Neural crest cell (in vitro differentiated cells): Measurements from ENCODE around the gene MAGEA4. TPM values are rescaled to one million over a fixed set of nuclear protein-coding genes. Genes with fewer than 3 reads are reported as not detected.

Experiments used
- DNase-seq: peaks from one replicate; pipeline ENCODE4 v3.0.0; 2021; ENCODE audit warnings: low read depth, mixed read lengths, low spot score
- H3K27ac Mint-ChIP-seq: one replicate; pipeline ENCODE4 v1.8.0; 2021; ENCODE audit warnings: mild to moderate bottlenecking, mixed read lengths; ENCODE audit not compliant: unreplicated experiment
- H3K27me3 Mint-ChIP-seq: 2 replicates; pipeline ENCODE4 v1.8.0; 2021; ENCODE audit warnings: low read depth, mild to moderate bottlenecking, mixed read lengths
- H3K36me3 Mint-ChIP-seq: 2 replicates; pipeline ENCODE4 v1.8.0; 2021; ENCODE audit warnings: low read depth, mild to moderate bottlenecking, mixed read lengths
- H3K4me1 Mint-ChIP-seq: 2 replicates; pipeline ENCODE4 v1.8.0; 2021; ENCODE audit warnings: mixed read lengths
- H3K4me3 Mint-ChIP-seq: one replicate; pipeline ENCODE4 v1.8.0; 2021; ENCODE audit warnings: mild to moderate bottlenecking, mixed read lengths
- H3K9me3 Mint-ChIP-seq: 2 replicates; pipeline ENCODE4 v1.8.0; 2021; ENCODE audit warnings: mixed read lengths
- total RNA-seq: library from RNA; stranded (reverse); gene quantifications from 2 replicates; pipeline ENCODE4 v1.2.1, GENCODE V29; 2021
- TF ChIP-seq, protein P1 (sequence below): fragments of 200-600 bp; sonication (generic); conservative IDR thresholded peaks from 2 replicates; pipeline ENCODE4 v1.5.0; 2021; ENCODE audit warnings: antibody characterized with exemption, mild to moderate bottlenecking

Gene MAGEA4
- total RNA-seq, 1 donor from 2014 or later, result not detected

DNA sequence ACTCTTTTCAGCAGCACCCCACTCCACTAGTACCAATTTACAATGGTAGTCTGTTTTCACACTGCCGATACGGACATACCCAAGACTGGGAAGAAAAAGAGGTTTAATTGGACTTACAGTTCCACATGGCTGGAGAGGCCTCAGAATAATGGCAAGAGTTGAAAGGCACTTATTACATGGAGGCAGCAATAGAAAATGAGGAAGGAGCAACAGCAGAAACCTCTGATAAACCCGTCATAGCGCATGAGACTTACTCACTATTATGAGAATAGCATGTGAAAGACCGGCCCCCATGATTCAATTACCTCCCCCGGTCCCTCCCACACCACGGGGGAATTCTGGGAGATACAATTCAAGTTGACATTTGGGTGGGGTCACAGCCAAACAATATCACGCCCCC, 34.1 kb upstream of the MAGEA4 start:
- Mint-ChIP-seq H3K4me1 (no peaks in the 10 kb centered on the region), H3K27me3 (no peaks in the 10 kb centered on the region), H3K27ac (no peak overlapping the region), H3K9me3 (peaks cover 10% of the 10 kb centered on the region), H3K36me3 (no peaks in the 10 kb centered on the region), H3K4me3 (no peak overlapping the region)
- TF ChIP-seq, protein P1, sequence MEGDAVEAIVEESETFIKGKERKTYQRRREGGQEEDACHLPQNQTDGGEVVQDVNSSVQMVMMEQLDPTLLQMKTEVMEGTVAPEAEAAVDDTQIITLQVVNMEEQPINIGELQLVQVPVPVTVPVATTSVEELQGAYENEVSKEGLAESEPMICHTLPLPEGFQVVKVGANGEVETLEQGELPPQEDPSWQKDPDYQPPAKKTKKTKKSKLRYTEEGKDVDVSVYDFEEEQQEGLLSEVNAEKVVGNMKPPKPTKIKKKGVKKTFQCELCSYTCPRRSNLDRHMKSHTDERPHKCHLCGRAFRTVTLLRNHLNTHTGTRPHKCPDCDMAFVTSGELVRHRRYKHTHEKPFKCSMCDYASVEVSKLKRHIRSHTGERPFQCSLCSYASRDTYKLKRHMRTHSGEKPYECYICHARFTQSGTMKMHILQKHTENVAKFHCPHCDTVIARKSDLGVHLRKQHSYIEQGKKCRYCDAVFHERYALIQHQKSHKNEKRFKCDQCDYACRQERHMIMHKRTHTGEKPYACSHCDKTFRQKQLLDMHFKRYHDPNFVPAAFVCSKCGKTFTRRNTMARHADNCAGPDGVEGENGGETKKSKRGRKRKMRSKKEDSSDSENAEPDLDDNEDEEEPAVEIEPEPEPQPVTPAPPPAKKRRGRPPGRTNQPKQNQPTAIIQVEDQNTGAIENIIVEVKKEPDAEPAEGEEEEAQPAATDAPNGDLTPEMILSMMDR, result no peak
- no peak for DNase-seq

DNA sequence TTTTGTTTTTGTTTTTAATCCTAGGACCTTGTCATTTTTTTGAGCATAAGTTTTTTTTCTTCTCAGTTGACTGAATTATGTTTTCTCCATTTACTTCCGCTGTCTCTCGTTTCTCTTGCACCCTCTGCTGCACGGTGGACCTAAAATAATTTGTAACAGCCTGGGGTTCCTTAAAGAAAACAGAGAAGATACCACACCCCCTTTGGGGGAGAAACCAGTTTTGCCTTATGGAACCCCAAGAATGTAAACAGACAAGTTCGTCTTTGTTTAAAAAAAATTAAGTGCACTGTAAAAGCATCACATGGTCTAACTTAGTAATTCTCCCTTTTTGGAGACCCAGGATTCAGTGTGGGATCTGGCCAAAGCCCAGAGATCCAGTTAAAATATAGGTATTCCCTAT, 32.8 kb upstream of the MAGEA4 start:
- Mint-ChIP-seq H3K27ac (no peak overlapping the region), H3K4me1 (no peaks in the 10 kb centered on the region), H3K36me3 (no peaks in the 10 kb centered on the region), H3K27me3 (no peaks in the 10 kb centered on the region), H3K9me3 (peaks cover 10% of the 10 kb centered on the region), H3K4me3 (no peak overlapping the region)
- no peak for DNase-seq
- TF ChIP-seq, protein P1, result no peak

DNA sequence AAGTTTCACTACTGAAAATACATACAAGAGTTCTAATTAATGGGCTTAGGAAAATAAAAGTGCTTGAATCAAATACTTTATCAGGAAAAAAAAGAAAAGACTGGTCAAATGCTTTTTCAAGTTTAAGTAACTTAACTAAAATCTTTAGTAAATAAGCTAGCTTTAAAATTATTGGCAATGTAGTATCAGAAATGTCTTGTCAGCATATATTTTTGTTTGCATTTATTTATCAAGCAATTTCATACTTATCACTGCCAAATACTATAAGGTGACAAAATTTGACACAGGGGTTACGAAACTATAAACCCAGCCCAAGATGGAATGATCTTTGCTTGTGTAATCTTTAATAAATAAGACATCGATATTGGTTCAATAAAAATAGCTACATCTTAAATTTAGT, 31.8 kb upstream of the MAGEA4 start:
- Mint-ChIP-seq H3K9me3 (peaks cover 8% of the 10 kb centered on the region), H3K27ac (no peak overlapping the region), H3K4me3 (no peak overlapping the region), H3K36me3 (no peaks in the 10 kb centered on the region), H3K4me1 (no peaks in the 10 kb centered on the region), H3K27me3 (no peaks in the 10 kb centered on the region)
- TF ChIP-seq, protein P1, result no peak
- DNase-seq, result no peak

DNA sequence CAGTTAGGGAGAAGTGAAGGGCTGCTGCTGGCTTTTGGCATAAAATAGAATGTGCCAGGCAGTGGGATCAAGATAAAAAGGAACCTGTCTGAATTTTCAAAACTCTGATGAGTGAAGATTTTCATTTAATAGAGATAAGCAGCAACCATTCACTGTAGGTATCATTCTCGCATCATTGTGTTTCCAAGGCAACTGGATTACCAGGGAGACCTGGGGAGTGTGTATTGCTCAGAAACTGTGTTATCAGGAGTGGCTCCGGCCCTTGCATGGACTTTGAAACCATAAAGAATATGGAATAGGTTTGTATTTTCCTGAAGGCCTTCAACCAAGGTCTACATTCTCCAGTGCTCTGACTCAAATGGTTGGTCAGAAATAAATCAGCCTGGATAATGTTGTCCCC, 23.3 kb upstream of the MAGEA4 start:
- Mint-ChIP-seq H3K4me1 (no peaks in the 10 kb centered on the region), H3K9me3 (peaks cover 19% of the 10 kb centered on the region), H3K36me3 (no peaks in the 10 kb centered on the region), H3K27me3 (no peaks in the 10 kb centered on the region), H3K27ac (no peak overlapping the region), H3K4me3 (no peak overlapping the region)
- TF ChIP-seq, protein P1, result no peak
- DNase-seq, result no peak

DNA sequence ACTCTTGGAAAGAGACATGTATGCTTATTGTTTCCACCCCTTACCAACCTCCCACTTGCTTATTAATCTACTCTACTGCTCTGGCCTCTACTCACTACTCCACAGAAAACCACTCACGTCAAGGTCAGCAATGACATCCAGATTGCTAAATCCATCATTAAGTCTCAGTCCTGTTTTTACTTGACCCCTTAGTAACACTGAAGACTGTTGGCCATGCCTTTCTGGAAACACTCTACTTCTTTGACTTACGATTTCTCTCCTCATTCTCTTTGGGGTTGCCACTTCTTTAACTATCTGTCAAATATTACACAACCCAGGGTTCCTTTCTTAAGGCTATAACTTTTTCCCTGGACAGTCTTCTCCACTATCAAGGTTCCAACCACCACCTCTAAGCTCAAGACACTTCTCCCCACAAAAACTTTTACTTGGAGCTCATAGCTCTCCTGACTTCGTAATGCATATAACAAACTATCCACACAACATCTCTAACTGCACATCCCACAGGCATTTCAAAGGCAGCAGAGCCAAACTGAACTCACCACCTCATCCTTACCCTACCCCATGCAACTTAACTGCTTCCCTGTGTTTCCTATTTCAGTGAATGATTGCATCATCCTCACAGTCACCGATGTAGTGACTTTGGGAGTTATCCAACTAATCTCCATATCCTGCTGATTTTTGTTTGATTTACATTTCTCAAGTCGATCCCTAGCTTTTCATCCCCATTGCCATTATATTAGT, 15.8 kb upstream of the MAGEA4 start:
- Mint-ChIP-seq H3K36me3 (no peaks in the 10 kb centered on the region), H3K4me3 (no peak overlapping the region), H3K9me3 (peaks cover 5% of the 10 kb centered on the region), H3K27ac (no peak overlapping the region), H3K4me1 (no peaks in the 10 kb centered on the region), H3K27me3 (peaks cover 1% of the 10 kb centered on the region)
- DNase-seq, result no peak
- TF ChIP-seq, protein P1, result no peak
